Esophagus squamous epithelium (tissue), 4 donors: ENCODE data around the gene ITGB2.

ENCODE experiments used
- CTCF ChIP-seq, 6 experiments: fragments of 450-650 bp in 4 of 6; fragments of 200-600 bp in 2 of 6; sonication (generic) in 2 of 6; IDR thresholded peaks; one replicate each; pipeline ENCODE4 v1.5.1; 2016 to 2019; ENCODE audit warnings: antibody characterized with exemption in 6 of 6, mild to moderate bottlenecking in 4 of 6, moderate library complexity in 4 of 6
- POLR2A ChIP-seq, 4 donors: fragments of 450-650 bp; IDR thresholded peaks; one replicate each; pipeline ENCODE4 v1.6.1; 2017; ENCODE audit warnings: antibody characterized with exemption in 4 of 4, mild to moderate bottlenecking in 4 of 4, moderate library complexity in 3 of 4

- TF ChIP-seq CTCF (IDR thresholded peaks at IDR 0.05) (no peak), POLR2A (IDR thresholded peaks at IDR 0.05) (no peak)
Observed at GRCh38 chr21:44838951-44839350, 81.7 kb downstream of the ITGB2 start.
